GM18520 (cell line): ENCODE data around the gene TPPP.
"Not testable (repeated sequence)": the region's sequence is repeated elsewhere in the genome, so short reads cannot be mapped to it uniquely, and the experiment has no call there.

Experiments
- ATAC-seq: cut with Tn5 transposase; IDR thresholded peaks from one replicate; pipeline ENCODE4 v1.9.1; 2021; ENCODE audit not compliant: unreplicated experiment

TPPP gene

GRCh38 chr5:628351-629205, 64.6 kb downstream of the TPPP start:
- not testable (repeated sequence) for ATAC-seq

DNA sequence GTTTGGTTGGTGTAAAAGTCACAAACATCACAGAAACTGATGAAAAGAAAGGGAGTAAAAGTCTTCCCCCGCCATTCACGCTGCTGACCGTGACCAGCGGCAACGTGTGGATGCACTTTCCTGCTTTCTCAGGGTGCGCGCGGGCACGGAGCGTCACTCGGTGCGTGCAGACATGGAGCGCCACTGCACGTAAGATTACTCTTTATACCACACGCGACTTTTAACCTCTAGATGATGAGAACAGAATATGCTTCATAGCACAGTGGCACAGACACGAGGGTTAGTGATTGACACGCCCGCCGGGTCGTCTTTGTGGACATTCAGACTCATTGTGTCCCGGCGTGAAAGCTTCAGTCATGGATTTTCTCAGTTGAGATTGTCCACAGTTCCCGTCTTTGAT, 65.3 kb downstream of the TPPP start:
- no peak for ATAC-seq

GRCh38 chr5:626850-627249, 66.3 kb downstream of the TPPP start:
- no peak for ATAC-seq

GRCh38 chr5:625516-625915, 67.6 kb downstream of the TPPP start:
- ATAC-seq: no peak

DNA sequence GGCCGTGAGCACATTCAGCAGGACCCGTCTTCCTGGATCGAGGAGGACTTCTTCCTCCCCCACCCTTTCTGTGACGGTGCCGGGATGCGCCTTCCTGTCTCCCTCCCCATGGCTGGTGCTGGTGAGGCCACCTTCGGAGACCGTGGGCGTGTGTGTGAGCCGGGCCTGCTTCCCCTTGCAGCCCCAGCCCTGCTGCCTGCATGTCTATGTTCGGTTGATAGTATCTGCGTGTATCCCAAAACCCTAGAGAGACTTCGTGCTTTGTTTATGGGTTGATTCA, 68.3 kb downstream of the TPPP start:
- ATAC-seq: no peak

DNA sequence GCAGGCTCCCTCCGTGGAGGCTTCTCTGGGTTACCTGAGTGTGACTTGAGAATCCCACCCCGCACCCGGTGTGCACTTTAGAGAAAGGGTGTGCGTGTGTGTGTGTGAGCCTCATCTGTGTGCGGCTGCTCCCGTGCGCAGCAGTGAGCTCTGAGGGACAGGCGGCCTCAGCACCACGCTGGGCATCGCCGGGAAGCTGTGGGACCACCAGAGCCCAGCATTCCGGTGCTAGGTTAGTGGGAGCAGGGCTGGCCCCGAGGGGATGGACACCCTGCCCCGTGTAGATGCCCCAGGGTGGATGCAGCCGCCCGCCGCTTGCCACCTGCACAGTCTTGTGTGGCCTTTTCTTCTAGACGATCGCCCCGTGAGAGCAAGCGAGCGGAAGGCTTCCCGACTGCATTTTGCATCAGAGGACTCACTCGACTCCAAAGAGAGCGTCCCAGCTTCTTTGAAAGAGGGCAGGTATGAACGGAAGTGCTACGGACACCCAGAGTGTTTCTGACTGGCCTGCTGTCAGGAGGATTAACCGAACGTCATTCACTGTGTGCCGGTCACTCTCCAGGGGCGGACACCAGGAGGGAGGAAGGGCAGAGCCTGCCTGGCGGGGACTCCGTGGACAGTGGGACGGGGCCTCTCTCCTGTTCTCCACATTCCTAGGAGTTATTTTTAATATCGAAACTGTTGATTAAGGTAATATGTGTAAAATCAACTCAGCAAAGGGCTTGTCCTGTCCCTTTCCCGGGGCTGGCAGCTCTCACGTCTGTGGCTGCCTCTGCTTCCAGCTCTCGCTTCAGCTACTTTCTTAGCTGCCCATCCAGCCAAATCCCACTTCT, 68.8 kb downstream of the TPPP start:
- no peak for ATAC-seq

DNA sequence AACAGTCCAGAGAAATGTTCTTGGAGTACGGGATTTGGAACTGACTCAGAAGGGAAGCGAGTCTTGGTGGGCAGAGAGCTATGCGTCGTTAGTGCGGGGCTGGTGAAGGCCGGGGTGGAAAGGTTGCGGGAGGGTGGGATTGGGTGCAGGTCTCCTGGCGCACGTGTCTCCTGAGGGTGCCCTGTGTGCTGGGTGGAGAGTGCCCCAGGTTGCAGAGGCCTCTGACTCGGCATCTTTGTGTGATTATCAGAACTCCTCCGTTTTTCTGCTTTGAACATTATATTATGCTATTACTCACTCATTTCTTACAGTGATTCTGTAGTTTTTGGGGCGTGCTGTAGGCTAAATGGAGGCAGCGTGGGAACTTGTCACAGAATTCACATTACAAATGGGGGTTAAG, 69.6 kb downstream of the TPPP start:
- ATAC-seq: no peak

DNA sequence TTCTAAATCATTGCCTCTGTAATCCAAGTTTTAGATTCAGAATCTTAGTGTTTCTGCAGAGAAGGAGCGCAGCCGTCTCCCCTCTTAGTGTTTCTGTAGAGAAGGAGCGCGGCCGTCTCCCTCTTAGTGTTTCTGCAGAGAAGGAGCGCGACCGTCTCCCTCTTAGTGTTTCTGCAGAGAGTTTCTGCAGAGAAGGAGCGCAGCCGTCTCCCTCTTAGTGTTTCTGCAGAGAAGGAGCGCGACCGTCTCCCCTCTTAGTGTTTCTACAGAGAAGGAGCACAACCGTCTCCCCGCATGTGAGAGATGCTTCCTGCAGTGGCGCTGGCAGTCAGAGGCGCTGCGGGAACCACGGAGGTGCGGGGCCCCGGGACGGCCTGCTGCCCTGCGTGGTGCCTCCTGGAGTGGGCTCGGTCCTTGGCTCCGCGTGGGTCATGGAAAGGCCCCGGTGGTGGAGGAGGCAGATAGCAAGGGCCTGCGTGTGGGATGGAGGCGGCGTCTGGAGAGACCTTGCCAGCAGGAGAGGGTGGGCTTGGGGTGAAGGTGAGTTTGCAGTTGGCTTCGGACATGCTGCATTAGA, 70.1 kb downstream of the TPPP start:
- ATAC-seq: no peak

DNA sequence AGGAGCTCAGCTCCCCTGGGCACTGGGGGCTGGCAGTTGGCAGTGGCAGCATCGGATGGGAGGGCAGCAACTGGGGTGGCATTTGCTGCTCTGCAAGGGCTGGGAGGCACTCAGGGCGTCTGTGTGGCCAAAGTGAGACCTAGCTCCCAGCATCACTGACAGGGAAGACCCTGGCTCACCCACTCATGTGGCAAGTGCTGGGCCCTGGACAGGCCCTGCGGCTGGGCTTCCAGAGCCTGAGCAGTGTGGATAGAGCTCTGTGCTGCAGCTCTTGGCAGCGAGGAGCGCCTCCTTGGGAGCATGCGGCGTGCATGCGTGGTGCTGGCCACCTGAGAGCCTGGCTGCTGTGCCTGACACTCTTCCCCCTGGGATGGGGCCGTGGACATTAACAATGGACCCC, 70.8 kb downstream of the TPPP start:
- no peak for ATAC-seq

- no peak for ATAC-seq
Measured at GRCh38 chr5:621341-621761, 71.8 kb downstream of the TPPP start.

DNA sequence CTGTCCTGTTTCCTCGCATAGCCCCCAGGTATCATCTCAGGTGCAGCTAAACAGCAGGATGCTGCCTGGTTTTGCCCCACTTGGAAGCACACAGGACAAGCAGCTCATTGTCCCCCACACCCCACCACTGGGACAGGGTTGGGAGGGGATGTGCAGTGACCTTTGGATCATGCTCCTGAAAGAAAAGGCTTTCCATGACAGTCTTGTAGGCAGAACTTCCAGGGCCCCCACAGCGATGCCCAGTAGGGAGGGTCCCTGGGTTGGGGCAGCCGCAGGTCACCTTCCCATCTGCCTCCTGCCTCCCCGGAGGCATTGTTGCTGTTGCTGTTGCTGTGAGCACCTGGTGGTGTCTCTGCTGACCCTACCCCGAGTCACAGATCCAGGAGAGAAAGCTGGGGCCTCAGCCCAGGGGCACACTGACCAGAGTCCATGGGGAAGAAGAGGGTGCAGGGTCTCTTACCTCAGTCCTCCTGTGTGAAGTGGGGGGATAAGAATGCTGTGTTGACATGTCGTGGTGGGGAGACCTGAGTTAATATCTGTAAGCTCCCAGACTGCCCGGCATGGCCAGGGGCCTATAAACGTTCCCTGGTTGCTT, 72.5 kb downstream of the TPPP start:
- ATAC-seq: no peak

- ATAC-seq: no peak
Measured at GRCh38 chr5:620152-620551, 73.0 kb downstream of the TPPP start.

GRCh38 chr5:619444-619843, 73.7 kb downstream of the TPPP start:
- ATAC-seq: no peak

GRCh38 chr5:618450-618849, 74.7 kb downstream of the TPPP start:
- ATAC-seq: no peak

DNA sequence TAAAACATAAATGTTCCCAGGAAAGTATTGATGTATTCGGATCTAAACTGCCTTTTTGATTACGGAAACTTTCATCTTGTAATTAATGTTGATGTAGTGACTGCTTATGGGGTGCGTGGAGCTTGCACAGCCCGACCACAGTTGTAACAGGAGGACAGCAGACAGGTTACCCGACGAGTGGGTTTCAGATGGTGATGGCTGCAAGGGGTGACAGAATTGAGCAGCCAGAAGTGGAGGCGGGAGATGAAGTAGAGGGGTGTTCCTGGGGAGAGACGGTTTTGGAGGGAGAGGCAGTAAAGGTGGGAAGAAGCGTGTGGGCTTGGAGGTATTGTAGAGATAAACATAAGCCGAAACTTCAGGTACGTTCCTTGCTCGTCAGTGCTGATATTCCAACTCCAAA, 75.3 kb downstream of the TPPP start:
- ATAC-seq: no peak

GRCh38 chr5:616484-617039, 76.6 kb downstream of the TPPP start:
- no peak for ATAC-seq

- ATAC-seq: peak; percentile 15
Measured at GRCh38 chr5:612498-613424, 80.4 kb downstream of the TPPP start.

GRCh38 chr5:611731-612486, 81.2 kb downstream of the TPPP start, which contains the start of gene CEP72:
Gene CEP72 (plus strand): TSS chr5:612340. CDS start chr5:612362, 22 bp downstream.
- peak; percentile 62 for ATAC-seq
